Measurements from ENCODE around the gene GALNT9.

DNA sequence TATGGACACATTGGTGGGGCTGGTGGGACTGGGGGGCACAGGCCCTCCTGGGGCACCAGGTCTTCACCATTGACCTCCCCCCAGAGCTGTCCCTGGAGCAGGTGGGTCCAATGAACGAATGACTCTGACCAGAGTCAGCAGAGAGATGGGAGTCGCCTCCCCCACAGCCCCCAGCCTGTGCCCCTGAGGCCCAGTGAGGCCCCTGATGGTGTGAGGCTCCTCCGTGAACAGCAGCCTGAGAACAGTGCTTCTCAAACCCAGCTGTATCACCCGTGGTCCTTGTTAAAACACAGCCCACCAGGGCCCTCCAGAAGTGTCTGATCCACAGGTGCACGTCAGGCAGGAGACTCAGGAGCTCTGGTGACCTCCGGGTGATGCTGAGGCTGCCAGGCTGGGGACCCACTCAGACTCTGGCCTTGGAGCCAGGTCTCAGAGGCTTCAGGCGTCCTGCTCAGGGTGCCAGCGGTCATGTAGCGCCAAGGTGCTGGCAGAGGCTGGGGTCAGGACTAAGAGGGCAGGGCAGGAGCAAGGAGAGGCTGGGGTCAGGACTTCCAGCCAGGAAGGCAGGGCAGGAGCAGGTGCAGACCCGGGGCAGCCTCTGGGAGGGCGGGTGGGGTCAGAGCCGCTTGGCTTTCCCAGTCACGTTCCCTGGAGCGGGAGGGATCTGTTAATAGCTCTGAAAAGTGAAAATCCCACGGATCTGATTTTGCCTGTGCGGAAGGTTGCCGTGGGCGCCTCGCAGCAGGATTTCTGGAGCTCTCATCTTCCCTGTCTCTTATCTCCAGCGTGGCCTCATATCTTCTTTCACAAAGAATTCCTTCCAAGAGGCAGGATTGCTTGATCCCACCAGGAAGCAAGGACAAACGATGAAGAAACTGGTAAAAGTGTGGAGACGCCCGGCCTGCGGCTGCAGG lies 35.0 kb downstream of the GALNT9 start:
- TF ChIP-seq CTCF (conservative IDR thresholded peaks at IDR 0.05; ENCODE audit: low read depth, low read length) (no peak), EZH2 (IDR thresholded peaks at IDR 0.05; ENCODE audit: low read length, unreplicated experiment) (no peak), EZH2phosphoT487 (IDR thresholded peaks at IDR 0.05; ENCODE audit: borderline replicate concordance, low read length) (no peak)
